GM21717 (cell line): ENCODE results near the gene FAM53C.

ENCODE experiments used
- ATAC-seq: cut with Tn5 transposase; IDR thresholded peaks from one replicate; pipeline ENCODE4 v1.9.1; 2021; ENCODE audit warnings: mild to moderate bottlenecking, moderate library complexity; ENCODE audit not compliant: unreplicated experiment

Gene FAM53C

DNA sequence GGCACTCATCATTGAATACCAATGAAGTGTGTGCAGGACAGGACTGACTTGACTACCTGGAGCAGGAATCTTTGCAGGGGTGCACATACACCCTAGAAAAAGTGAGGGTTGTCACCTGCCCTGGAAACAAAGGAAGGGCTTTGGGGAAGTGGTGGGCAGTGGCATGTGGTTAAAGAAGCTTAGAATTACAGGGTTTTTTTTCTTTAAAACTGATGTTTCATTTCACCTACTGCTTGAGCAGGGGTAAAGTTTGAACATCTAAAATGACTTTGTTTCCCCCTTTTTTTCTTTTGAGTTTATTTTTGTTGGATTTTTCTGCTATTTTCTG is 12.5 kb downstream of the FAM53C start:
- ATAC-seq = no peak

DNA sequence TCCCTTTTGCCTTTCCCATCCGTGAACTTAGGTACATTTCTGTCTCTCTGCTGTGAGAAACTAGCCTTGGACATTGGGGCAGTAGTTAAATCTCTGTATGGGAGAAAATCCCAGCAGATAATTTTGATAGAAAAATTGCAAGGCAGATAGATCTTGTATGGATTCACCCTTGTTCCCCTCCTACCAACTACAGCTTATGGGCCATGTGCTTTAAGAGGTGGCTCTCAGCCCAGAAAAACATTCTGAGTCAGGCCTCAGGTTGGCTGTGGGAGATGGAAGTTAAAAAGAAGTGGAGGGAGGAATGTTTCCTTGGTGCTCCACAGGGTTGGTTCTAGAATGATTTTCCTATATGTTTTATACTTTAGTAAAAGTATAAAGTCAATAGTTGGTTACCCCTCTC is 13.0 kb downstream of the FAM53C start:
- ATAC-seq = no peak

DNA sequence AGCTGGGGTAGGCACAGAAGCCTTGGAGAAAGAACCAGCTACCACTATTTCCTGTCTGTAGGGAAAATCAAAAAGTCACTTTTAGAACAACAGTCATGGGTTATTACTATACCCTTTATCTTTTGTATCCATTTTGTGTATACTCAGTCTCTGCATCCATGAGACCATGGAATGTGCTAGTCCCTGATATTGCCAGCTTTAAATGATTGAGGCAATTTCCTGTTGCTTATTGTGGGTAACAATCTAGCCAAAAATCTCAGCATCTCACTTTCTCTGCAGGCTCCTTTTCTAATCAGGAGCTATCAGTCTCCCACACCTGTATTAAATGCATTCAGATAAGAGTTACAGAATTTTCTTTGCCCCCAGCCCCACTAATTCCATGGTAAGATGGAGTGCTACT is 13.5 kb downstream of the FAM53C start:
- no peak for ATAC-seq

DNA sequence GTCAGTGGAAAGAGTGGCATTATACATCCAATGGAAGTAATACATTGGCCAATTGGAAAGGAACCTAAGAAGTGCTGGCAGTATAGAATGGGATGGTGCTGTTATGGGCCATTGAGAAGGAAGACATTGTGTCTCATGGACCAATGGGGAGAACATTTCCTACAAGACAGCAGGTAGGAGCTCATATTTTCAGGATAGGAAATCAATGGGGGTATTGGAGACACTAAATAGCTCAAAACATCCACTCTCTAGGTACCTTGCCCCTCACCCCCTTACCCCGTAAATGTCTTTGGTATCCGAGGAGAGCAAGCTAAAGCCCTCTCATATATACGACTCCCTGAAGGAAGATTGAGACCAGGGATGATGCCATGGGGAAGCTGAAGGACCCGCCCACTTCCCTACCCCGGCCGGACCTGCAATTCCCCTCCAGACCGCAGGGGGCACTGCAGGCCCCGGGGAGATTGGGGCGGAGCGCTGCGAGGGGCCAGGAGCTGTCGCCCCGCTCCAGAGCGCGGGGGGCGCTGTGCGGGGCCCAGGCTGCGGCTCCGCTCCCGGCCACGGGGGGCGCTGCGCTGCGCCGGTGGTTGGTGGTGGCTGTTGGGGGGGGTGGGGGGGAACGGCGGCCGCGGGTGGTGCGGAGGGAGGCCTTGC is 14.1 kb downstream of the FAM53C start, which contains the start of gene KDM3B:
Gene KDM3B, plus strand, starts transcription at position 615 of the 651 bp plus-strand sequence. CDS start 111 bp downstream, outside the sequence.
- ATAC-seq = peak; percentile 59

DNA sequence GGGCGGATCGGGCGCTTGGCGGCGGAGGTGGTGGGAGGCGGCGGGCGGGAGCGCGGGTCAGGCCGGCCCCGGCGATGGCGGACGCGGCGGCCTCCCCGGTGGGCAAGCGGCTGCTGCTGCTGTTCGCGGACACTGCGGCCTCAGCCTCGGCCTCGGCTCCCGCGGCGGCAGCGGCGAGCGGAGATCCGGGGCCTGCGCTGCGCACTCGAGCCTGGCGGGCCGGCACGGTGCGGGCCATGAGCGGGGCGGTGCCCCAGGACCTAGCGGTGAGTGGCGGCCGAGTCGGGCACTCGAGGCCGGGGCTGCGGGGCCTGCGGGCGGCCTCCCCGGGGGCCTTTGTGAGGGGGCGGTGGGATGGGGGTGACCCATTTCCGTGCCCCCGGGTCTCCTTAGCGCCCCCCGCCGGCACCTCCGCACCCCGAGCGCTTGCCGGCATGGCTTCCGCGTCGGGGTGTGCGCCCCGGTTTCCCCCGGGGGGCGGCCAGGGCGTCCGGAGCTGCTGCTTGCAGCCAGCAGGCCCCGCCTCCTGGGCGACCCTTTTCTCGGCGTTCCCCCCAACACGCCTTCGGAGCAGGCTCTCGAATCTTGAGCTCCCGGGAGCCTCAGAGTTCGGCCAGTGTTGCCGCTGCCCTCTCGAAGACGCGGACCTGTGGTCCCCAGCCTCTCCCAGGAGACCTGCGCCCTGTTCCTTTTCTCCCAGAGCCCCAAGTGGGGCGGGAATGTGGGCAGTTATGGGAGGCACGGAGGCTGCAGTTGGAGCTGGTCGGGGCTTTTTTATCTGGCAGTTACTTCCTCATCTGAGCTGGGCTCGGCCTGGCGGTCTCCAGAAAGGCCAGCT is 14.9 kb downstream of the FAM53C start:
- peak; percentile 42 for ATAC-seq

DNA sequence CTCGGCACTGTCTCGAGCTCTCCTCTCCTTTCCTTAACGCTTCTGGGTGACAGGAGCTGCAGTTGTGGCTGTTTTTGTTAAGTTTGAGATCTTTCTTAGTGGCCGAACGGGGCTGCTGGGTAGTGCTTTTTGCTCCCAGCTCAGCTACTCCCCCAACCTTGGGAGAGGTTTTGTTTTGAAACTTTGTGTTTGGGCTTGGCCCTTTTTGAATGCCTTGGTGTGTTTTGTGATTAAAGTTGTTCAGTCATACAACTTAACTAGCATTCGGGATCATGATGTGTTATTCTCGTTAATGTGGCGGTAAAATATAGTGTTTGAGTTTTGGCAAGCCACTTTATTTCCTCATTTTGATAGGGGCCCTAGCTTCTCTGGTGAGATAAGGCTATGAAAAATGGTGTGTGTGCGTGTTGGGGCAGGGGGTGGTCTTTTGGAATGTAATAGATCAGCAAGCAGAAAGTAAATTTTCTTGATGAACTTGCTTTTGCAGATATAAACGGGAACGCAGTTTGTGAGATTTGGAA is 15.6 kb downstream of the FAM53C start:
- ATAC-seq = no peak

DNA sequence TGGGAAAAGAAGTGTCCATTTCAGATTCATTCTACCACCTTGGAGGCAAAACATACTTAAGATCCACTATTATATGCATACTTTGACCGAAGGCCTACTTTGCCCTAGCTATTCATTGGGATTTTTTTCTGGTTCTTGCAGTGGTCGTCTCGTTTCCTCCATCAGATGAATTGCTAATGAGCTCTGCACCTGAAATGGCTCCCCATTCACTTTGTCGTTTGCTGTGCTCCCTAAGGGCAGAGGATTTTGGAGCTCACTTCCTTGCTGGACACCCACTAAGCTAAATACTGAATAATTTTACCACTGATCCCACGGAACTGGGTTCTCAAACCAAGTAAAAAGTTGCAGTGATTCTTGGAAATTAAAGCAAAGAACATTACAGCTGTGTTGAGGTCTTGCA is 16.3 kb downstream of the FAM53C start:
- no peak for ATAC-seq

DNA sequence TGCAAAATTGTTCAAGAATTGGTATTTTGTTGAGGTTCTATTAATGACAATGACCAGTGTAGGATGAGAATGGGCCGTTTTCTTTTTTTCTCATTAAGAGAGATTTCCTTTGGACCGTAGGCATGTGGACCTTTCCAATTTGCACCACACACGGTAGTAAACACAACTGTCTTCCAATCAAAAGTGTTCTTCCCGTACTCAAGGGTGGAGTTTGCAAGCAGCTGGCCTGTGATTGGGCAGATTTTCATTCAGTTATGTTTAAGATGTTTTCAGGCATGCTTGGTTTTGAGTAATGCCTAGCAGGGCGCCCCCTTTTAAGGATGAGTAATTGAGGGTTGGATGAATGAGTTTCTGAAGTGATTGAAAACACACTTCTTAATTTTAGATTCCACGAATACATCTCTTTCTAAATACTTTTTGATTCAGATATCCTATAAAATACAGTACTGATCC is 16.9 kb downstream of the FAM53C start:
- ATAC-seq = no peak

DNA sequence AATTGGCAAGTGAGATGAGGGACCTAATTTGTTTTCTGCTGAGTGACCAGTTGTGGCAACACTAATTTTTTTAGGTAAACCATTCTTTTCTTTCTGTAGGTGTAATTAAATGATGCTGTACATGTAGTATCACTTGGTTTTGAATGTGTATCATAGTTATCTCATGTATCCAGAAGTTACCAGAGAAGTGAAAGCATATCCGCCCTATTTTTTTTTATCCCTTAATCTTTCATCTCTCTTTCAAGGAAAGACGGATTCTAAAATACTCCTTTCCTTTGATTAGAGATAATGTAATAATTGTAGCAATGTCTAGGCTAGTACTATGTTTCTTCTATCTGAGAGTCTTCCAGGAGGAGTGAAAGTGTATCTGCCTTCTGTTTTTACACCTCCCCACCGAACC is 21.6 kb downstream of the FAM53C start:
- ATAC-seq = no peak

DNA sequence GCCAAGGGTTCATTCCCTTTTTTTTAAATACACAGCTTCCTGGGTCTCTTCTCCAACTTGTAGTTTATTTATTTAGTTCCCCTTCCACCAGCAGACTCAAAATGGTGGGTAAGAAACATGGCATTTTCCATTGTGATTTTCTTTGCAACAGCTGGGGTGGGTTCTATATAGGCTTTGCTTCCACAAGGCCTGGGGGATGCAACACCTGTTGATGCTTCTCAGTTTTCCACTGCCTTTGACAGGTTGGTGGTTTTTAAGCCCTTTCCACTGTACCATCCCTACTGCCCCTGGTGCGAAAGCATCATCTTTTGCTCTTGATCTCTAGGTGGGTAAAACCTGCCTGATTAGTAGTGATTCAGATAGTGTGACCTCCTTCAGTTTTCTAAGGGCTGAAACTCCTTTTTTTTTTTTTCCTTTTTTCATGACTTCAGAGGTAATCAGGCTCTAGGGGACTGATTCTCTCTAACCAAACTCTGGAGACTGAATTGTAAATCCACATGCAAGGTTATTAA is 22.9 kb downstream of the FAM53C start:
- no peak for ATAC-seq

DNA sequence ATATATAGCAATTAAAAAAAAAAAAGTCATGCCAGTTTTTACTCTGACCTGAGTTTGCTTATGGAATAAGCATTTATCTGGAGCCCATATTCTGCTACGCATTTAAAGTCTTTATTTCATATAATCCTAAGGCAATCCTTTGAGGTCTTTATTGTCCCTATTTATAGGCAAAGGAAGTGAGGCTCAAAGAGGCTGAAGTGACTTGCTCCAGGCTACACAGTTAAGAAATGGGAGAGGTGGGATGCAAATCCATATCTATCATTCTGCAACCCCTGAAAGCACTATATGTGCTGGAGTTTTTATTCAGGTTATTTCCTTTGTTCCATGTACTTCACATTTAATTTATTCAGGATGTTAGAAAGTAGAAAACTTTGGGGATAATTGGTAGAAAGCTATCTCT is 26.5 kb downstream of the FAM53C start:
- ATAC-seq = no peak

DNA sequence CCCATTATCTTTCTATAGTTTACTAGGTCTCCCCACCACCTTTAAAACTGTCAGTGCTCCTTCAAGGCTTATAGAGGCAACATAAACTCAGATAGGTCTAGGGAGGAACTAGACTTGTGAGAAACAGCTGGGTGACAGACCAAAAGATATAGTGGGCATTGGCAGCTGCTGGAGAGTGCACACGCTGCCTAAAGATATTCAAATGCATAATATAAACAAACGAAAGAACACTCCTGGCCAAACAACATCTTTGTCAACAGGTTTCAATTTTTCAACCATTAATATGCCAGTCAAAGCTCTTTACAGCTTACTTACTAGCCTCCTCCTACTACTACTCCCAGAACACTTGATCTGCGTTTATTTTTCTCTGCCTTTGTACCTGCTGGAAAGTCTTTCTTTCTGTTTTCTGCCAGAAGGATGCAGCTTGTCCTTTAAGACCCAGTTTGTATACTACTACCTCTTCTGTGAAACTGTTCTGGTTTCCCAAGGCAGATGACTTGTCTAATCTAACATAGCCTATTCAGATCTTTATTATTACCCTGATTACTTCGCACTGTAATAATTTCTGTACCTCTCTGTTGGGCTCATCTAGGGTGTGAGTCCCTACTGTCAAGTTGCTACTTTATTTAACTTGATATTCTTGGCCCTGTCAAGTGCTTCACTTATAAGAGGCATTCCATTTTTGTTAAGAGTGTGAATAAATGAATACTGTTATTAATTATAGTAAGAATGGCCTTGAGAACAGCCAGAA is 28.7 kb downstream of the FAM53C start:
- no peak for ATAC-seq

DNA sequence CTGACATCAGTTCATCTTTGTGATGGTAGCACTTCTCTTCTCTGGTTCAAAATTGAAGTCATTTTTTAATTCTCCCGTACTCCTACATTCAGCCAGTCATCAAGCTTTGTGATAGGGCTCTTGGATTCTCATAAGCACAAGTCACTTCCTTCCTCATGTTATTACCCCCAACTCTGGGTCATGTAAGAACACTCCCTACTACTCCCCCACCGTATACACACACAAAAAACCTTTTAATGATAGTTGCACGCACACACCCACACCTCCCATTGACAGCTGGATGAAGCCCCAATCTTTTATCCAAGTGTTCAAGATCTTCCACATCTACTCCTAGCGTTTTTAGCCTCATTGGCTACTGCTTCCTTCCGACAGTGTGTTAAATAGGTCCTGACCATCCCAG is 31.2 kb downstream of the FAM53C start:
- ATAC-seq = no peak

DNA sequence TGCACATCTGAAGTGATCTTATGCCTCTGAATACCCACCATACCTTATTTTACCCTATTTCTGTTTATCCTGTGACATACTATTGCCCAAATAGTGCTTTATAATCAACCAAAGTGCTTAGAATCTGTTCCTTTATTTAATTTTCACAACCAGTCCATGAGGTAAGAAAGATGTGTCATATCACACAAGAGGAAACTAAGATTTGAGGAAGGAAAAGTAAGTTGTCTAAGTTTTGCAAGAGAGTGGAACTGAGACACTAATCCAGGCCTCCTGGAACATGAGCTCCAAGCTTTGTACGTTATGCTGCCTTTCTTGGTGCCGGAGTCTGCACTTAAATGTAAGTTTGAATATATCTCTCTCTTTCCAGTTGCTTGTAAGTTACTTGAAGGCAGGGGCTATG is 31.6 kb downstream of the FAM53C start:
- no peak for ATAC-seq

DNA sequence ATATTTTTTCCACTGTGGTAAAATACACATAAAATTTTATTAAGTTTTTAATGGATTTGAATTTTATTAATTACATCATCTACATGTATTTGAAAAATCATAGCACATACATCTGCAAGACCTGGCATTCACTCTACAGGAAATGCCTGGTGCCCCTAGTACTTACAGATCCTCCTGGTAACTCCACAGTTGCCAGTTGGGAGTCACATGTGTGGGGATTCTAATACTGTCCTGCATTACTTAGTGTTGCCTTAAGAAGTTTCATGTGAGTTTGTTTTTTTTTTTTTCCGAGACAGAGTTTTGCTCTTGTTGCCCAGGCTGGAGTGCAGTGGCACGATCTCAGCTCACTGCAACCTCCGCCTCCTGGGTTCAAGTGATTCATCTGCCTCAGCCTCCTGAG is 32.5 kb downstream of the FAM53C start:
- ATAC-seq = no peak

DNA sequence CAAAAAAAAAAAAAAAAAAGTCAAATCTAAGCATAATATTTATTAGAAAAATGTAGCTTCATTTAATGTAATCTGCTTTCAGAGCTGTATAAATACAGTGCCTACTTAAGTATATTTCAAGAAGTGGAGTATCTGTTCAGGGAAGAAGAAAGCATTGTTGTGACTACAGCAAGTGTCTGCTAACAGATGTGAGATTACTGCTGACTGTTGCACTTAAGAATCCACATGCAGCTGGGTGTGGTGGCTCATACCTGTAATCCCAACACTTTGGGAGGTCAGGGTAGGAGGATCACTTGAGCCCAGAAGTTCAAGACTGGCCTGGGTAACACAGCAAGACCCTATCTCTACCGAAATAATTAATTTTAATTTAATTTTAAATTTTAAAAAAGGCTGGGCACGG is 33.4 kb downstream of the FAM53C start:
- ATAC-seq = no peak

DNA sequence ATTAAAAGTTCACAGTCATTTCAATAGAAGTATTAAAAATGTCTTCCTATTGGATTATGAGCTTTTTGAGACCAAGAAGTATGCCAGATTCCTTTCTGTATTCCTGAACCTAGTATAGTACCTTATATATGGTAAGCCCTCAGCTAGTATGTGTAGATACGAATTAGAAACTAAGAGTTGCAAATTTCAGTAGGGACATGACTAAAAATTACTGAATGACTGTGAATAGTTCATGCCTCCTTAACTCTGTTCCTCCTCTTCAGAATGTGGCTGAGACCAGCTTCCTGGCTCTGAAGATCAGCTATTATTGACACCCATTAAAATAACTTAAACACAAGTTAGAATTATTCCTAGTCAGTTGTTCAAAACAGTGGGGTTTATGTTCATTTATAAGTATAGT is 34.2 kb downstream of the FAM53C start:
- ATAC-seq = peak; percentile 74

DNA sequence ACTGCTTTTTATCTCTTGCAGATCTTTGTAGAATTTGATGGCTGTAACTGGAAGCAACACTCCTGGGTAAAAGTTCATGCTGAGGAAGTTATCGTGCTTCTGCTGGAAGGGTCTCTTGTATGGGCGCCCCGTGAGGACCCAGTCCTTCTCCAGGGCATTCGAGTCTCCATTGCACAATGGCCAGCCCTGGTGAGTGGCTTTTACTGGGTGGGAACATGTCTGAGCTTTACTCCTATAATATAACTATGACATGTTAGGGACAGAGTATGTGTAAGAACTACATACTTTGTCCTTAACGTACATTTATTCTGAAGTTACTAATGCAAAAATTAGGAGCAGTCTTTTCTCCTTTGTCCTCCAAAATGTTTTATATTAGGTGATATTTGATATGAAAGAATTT is 34.6 kb downstream of the FAM53C start:
- ATAC-seq = no peak

DNA sequence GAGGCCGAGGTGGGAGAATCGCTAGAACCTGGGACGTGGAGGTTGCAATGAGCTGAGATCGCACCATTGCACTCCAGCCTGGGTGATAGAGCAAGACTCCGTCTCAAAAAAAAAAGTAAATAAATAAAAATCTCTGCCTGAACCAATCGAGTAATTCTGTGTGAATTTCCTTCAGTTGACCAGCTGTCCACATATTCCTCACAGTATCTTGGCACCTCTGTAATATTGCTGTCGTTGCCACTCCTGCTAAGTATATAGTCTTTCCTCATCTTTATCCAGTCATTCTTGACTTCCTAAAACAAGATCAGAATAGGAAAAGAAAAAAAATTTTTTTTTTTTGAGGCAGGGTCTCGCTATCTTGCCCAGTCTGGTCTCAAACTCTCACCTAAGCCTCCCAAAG is 44.3 kb downstream of the FAM53C start:
- no peak for ATAC-seq

DNA sequence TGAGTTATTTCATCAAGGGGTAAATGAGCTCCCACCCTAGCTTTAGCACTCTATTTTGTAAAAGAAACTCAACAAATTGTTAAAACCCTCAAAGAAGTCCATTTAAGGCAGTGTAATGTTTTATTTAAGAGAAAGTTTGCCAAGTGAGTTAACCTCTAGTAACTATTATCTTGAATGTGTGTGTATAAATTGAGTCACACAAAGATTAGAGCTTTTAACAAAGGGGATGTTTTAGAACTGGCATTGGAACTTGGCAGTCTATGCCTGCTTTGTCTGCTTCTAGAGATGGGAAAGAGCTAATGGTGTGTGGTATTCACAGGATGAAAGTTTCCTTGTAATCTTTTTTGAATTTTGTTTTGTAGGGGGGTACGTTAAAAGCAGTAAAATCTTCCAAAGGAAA is 47.6 kb downstream of the FAM53C start:
- no peak for ATAC-seq

DNA sequence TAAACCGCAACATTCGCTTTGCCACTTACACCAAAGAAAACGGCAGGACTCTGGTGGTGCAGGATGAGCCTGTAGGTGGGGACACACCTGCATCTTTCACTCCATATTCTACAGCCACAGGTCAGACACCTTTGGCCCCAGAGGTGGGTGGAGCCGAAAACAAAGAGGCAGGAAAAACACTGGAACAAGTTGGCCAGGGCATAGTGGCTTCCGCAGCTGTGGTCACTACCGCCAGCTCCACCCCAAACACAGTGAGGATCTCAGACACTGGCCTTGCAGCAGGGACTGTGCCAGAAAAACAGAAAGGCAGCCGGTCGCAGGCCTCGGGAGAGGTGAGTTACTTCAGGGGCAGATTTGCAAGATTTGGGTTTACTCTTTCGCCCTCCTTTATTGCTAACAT is 48.2 kb downstream of the FAM53C start:
- no peak for ATAC-seq
